Putamen (tissue), 1 donor: ENCODE measurements around the gene JAK3.

ENCODE experiments used
- DNase-seq: peaks from one replicate; pipeline ENCODE4 v3.0.0-alpha.2; 2016; ENCODE audit warnings: low spot score

Gene JAK3

GRCh38 chr19:17865364-17866311 lies 17.9 kb upstream of the JAK3 start:
- DNase-seq = no peak

- DNase-seq = no peak
These were observed 15.9 kb upstream of the JAK3 start for GRCh38 chr19:17863520-17864182.

- no peak for DNase-seq
These were observed 15.1 kb upstream of the JAK3 start for GRCh38 chr19:17862711-17863519.

GRCh38 chr19:17861542-17862402 lies 14.0 kb upstream of the JAK3 start:
- no peak for DNase-seq

GRCh38 chr19:17860993-17861360 lies 13.2 kb upstream of the JAK3 start:
- DNase-seq = no peak

GRCh38 chr19:17860331-17860992 lies 12.7 kb upstream of the JAK3 start:
- no peak for DNase-seq

GRCh38 chr19:17859533-17860330 lies 11.9 kb upstream of the JAK3 start, which contains the start of gene RPL18A:
Gene RPL18A (plus strand): TSS chr19:17859910. CDS start chr19:17859957, 47 bp downstream.
- DNase-seq = peak; percentile 100

GRCh38 chr19:17855280-17856152 lies 7.7 kb upstream of the JAK3 start:
- DNase-seq = no peak

GRCh38 chr19:17854061-17854460 lies 6.3 kb upstream of the JAK3 start:
- no peak for DNase-seq

- DNase-seq = no peak
These were observed 962 bp upstream of the JAK3 start for GRCh38 chr19:17848595-17849292.

GRCh38 chr19:17846146-17846545 lies 1.6 kb downstream of the JAK3 start:
- DNase-seq = no peak

- no peak for DNase-seq
These were observed 3.8 kb downstream of the JAK3 start for GRCh38 chr19:17843908-17844490.

GRCh38 chr19:17843292-17843827 lies 4.4 kb downstream of the JAK3 start:
- DNase-seq = no peak

GRCh38 chr19:17842663-17843291 lies 5.0 kb downstream of the JAK3 start:
- DNase-seq = no peak

- DNase-seq = no peak
These were observed 5.7 kb downstream of the JAK3 start for GRCh38 chr19:17841810-17842662.

- DNase-seq = no peak
These were observed 6.4 kb downstream of the JAK3 start for GRCh38 chr19:17841371-17841809.
